Erythroblast (primary cell): ENCODE results near the gene BMI1.

Experiments used
- GATA1 ChIP-seq: IDR thresholded peaks from 2 replicates; pipeline ENCODE4 v1.6.1; 2011; ENCODE audit warnings: low read depth, mild to moderate bottlenecking, control low read depth, low read length, moderate library complexity
- POLR2A ChIP-seq: IDR thresholded peaks from 2 replicates; pipeline ENCODE4 v1.6.1; 2011; ENCODE audit warnings: mild to moderate bottlenecking, low read length

- TF ChIP-seq POLR2A (no peak), GATA1 (no peak)
These were observed 27.0 kb upstream of the BMI1 start for GRCh38 chr10:22293747-22294404.
